Measurements from ENCODE around the gene SLC5A2.

SLC5A2 gene

GRCh38 chr16:31467151-31467773 is 15.7 kb upstream of the SLC5A2 start:
- peaks cover 0 to 43% of the 10 kb centered on the region in 2 experiments; a peak in 2 of 3 replicates for H3K36me3 ChIP-seq (ENCODE audit: control insufficient read depth in 2 of 2, insufficient read depth in 1 of 2, low read length in 2 of 2)
- no peaks in the 10 kb centered on the region for H3K9me3 ChIP-seq (ENCODE audit: control insufficient read depth, insufficient read depth, low read depth, low read length)
- no peak overlapping the region for H3K27ac ChIP-seq (ENCODE audit: extremely low read depth, low read depth, low read length)
- ChIA-PET POLR2A (no interaction called here), CTCF (interaction anchor here (0.6 kb wide), 1 partner anchor 229 kb away, joined by 5 read pairs; no protein-coding TSS in a partner anchor)
- H3K4me3 ChIP-seq (ENCODE audit: low read depth, low read length): no peak overlapping the region
- H3K4me1 ChIP-seq (ENCODE audit: control insufficient read depth, insufficient read depth, low read length): no peaks in the 10 kb centered on the region
- no peak for TF ChIP-seq ZNF558 (tag by site-specific recombination; IDR thresholded peaks at IDR 0.05)
- no peak for TF ChIP-seq ZNF664 (tag by site-specific recombination; IDR thresholded peaks at IDR 0.05)
- TF ChIP-seq ZNF707 (tag by site-specific recombination; IDR thresholded peaks at IDR 0.05): no peak
- TF ChIP-seq ZNF501 (tag by site-specific recombination; IDR thresholded peaks at IDR 0.05): no peak
- no peak for TF ChIP-seq ZBTB49 (tag by site-specific recombination; IDR thresholded peaks at IDR 0.05; ENCODE audit: low read depth)
- TF ChIP-seq ZNF366 (tag by site-specific recombination; conservative IDR thresholded peaks at IDR 0.05): no peak
- TF ChIP-seq ZBTB21 (tag by site-specific recombination; IDR thresholded peaks at IDR 0.05): no peak
- no peak for TF ChIP-seq ZNF112 (tag by site-specific recombination; IDR thresholded peaks at IDR 0.05)
- TF ChIP-seq, protein P1, sequence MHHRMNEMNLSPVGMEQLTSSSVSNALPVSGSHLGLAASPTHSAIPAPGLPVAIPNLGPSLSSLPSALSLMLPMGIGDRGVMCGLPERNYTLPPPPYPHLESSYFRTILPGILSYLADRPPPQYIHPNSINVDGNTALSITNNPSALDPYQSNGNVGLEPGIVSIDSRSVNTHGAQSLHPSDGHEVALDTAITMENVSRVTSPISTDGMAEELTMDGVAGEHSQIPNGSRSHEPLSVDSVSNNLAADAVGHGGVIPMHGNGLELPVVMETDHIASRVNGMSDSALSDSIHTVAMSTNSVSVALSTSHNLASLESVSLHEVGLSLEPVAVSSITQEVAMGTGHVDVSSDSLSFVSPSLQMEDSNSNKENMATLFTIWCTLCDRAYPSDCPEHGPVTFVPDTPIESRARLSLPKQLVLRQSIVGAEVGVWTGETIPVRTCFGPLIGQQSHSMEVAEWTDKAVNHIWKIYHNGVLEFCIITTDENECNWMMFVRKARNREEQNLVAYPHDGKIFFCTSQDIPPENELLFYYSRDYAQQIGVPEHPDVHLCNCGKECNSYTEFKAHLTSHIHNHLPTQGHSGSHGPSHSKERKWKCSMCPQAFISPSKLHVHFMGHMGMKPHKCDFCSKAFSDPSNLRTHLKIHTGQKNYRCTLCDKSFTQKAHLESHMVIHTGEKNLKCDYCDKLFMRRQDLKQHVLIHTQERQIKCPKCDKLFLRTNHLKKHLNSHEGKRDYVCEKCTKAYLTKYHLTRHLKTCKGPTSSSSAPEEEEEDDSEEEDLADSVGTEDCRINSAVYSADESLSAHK (tag by site-specific recombination; IDR thresholded peaks at IDR 0.05): no peak
- TF ChIP-seq HOXA7 (CRISPR knock-in tag; IDR thresholded peaks at IDR 0.05; ENCODE audit: borderline replicate concordance): no peak
- TF ChIP-seq ZNF747 (tag by site-specific recombination; IDR thresholded peaks at IDR 0.05): no peak
- no peak for TF ChIP-seq ZNF16 (tag by site-specific recombination; IDR thresholded peaks at IDR 0.05; ENCODE audit: low read depth)
- no peak for TF ChIP-seq ZNF704 (tag by site-specific recombination; IDR thresholded peaks at IDR 0.05)
- TF ChIP-seq, protein P2, sequence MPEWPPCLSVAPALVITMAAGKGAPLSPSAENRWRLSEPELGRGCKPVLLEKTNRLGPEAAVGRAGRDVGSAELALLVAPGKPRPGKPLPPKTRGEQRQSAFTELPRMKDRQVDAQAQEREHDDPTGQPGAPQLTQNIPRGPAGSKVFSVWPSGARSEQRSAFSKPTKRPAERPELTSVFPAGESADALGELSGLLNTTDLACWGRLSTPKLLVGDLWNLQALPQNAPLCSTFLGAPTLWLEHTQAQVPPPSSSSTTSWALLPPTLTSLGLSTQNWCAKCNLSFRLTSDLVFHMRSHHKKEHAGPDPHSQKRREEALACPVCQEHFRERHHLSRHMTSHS (tag by site-specific recombination; IDR thresholded peaks at IDR 0.05): no peak
- TF ChIP-seq ZNF626 (tag by site-specific recombination; IDR thresholded peaks at IDR 0.05): no peak
- no peak for TF ChIP-seq ZNF510 (tag by site-specific recombination; IDR thresholded peaks at IDR 0.05; ENCODE audit: insufficient replicate concordance)
- TF ChIP-seq RBAK (tag by site-specific recombination; IDR thresholded peaks at IDR 0.05): no peak

DNA sequence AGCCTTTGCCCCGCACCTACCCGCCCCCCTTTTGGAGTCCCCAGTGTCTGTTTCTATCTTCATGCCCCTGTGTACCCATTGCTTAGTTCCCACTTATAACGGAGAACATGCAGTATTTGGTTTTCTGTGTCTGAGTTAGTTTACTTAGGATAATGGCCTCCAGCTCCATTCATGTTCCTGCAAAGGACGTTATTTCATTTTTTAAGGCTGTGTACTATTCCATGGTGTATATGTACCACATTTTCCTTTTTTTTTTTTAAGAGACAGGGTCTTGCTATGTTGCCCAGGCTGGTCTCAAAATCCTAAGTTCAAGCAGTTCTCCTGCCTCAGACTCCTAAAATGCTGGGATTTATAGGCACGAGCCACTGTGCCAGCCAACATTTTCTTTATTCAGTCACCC is 15.1 kb upstream of the SLC5A2 start:
- Histone ChIP-seq H3K36me3 (ENCODE audit: control insufficient read depth in 2 of 2, insufficient read depth in 1 of 2, low read length in 2 of 2) (peaks cover 0 to 37% of the 10 kb centered on the region in 2 experiments; a peak in 2 of 3 replicates), H3K4me1 (ENCODE audit: control insufficient read depth, insufficient read depth, low read length) (no peaks in the 10 kb centered on the region), H3K27ac (ENCODE audit: extremely low read depth, low read depth, low read length) (no peak overlapping the region), H3K9me3 (ENCODE audit: control insufficient read depth, insufficient read depth, low read depth, low read length) (no peaks in the 10 kb centered on the region), H3K4me3 (ENCODE audit: low read depth, low read length) (no peak overlapping the region)
- POLR2A ChIA-PET: no interaction called here
- TF ChIP-seq ZNF600 (tag by site-specific recombination; IDR thresholded peaks at IDR 0.05): no peak
- TF ChIP-seq ZNF707 (tag by site-specific recombination; IDR thresholded peaks at IDR 0.05): no peak
- no peak for TF ChIP-seq ZNF704 (tag by site-specific recombination; IDR thresholded peaks at IDR 0.05)
- TF ChIP-seq ZNF2 (tag by site-specific recombination; IDR thresholded peaks at IDR 0.05): no peak
- peak; percentile 90 for TF ChIP-seq ZNF146 (tag by site-specific recombination; IDR thresholded peaks at IDR 0.05)
- no peak for TF ChIP-seq GLIS2 (tag by site-specific recombination; IDR thresholded peaks at IDR 0.05)
- CTCF ChIA-PET: interaction anchor here (0.6 to 1.7 kb wide), 2 partner anchors 8 to 228 kb away, joined by 5 to 13 read pairs; partner anchors contain the start of gene ARMC5
